Effector memory CD4-positive, alpha-beta T cell (primary cell): ENCODE measurements around the gene ATXN10.

Experiments
- DNase-seq, 3 donors: peaks; one replicate each; pipeline ENCODE4 v3.0.0-alpha.2; 2020
- H3K27ac ChIP-seq: 2 replicates; pipeline ENCODE4 v1.7.0; 2013; ENCODE audit warnings: mild to moderate bottlenecking, low read length, moderate library complexity; ENCODE audit not compliant: insufficient read depth, poor library complexity, severe bottlenecking
- H3K27me3 ChIP-seq: replicated peaks from 2 replicates; pipeline ENCODE4 v1.7.0; 2013; ENCODE audit warnings: mild to moderate bottlenecking, low read length; ENCODE audit not compliant: insufficient read depth, control insufficient read depth, poor library complexity, severe bottlenecking
- H3K36me3 ChIP-seq: 2 replicates; pipeline ENCODE4 v1.7.0; 2013; ENCODE audit warnings: mild to moderate bottlenecking, low read length, moderate library complexity; ENCODE audit not compliant: control insufficient read depth, insufficient read depth
- H3K4me1 ChIP-seq: 2 replicates; pipeline ENCODE4 v1.7.0; 2013; ENCODE audit warnings: low read length, mild to moderate bottlenecking; ENCODE audit not compliant: control insufficient read depth, insufficient read depth, poor library complexity, severe bottlenecking
- H3K4me3 ChIP-seq: 2 replicates; pipeline ENCODE4 v1.7.0; 2013; ENCODE audit warnings: low read length, low read depth, mild to moderate bottlenecking; ENCODE audit not compliant: insufficient read depth, poor library complexity, severe bottlenecking
- H3K9me3 ChIP-seq: 2 replicates; pipeline ENCODE4 v1.7.0; 2013; ENCODE audit warnings: mild to moderate bottlenecking, low read length, moderate library complexity; ENCODE audit not compliant: control insufficient read depth

Gene ATXN10

DNA sequence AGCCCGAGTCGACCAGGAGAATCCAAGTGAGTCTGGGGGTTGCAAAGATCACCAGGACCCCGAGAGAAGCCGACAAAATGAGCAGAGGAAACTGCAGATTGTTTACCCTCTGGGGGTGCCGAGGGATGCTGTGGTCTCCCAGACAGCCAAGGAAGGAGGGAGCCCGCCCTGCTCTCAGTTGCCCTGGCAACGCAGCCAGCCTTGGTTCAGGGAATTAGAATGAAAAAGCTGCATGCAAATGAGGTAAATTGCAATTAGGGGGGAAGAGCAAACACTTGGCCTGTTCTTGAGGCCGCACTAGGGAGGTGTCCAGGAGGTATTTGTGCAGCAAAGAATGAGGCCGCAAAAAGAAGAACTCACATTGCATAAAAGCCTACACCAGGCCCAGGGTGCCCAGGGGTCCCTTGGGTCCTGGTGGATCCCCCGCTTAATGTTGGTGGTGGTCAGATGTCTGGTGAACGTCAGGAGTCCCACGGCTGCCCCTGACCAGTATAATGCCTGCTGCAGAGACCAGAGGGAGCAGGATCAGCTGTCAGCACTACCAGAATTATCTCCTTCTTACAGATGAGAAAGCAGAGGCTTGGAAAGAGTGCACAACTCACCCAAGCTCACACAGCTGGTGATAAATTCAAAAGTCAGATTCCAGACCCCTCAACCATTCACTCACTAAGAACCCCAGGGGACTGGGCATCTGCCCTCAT lies 40.3 kb upstream of the ATXN10 start:
- Histone ChIP-seq H3K27ac (no peak overlapping the region), H3K27me3 (no peaks in the 10 kb centered on the region)

DNA sequence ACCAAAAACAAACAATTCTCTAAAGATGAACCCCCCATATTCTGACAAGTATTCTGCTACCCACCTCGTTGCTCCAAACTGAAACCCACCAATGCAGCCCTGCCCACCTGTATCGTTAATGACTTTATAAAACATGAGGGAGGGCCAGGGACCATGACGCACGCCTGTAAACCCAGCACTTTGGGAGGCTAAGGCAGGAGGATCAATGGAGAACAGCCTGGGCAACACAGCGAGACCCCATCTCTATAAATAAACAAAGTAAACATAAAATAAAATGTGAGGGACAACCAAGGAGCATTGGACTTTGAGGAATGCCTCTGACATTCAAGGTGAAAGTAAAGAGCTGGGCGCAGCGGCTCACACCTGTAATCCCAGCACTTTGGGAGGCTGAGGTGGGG lies 39.8 kb upstream of the ATXN10 start:
- no peaks in the 10 kb centered on the region for H3K4me1 ChIP-seq
- H3K9me3 ChIP-seq, result no peaks in the 10 kb centered on the region
- no peaks in the 10 kb centered on the region for H3K27me3 ChIP-seq
- H3K27ac ChIP-seq, result no peak overlapping the region
- no peak overlapping the region for H3K4me3 ChIP-seq
- H3K36me3 ChIP-seq, result no peaks in the 10 kb centered on the region
- DNase-seq, result no peak

More for the DNA sequence above, 40.3 kb upstream of the ATXN10 start:
- no peaks in the 10 kb centered on the region for H3K36me3 ChIP-seq
- H3K4me3 ChIP-seq, result no peak overlapping the region
- H3K9me3 ChIP-seq, result no peaks in the 10 kb centered on the region
- no peaks in the 10 kb centered on the region for H3K4me1 ChIP-seq
- no peak for DNase-seq

DNA sequence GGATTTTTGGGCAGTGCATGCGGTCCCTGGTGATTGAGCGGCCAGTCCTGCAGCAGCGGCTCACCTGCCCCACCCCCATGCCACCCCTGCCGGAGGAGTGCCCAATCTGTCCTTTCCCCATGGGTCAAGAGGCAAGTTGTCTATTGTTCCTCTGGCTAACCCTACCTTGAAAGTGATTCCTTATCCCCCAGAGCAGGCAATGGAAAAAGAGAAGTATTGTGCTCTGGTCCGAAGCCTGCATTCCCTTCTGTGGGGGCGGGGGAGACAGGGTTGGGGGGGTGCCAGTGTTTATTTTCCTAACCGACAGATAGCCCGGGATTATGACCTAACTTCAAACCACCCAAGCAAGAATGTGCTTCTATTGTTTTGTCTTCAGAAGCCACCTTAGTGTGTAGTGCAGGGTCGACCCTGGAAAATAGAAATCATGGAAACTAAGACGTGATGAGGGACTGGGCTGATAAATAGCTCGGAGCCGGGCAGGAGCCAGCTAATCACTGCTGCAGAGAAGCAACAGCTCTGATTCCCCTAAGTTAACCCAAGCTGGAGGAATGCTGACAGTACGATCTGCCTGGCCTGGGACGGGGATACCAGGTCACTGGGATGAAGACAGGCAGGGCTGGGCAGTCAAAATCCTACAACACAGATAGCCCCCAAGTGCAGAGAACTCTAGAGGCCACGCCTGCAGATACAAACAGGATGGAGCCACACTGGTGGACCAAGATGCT lies 38.7 kb upstream of the ATXN10 start:
- Histone ChIP-seq H3K4me1 (no peaks in the 10 kb centered on the region), H3K9me3 (no peaks in the 10 kb centered on the region), H3K4me3 (no peak overlapping the region), H3K36me3 (no peaks in the 10 kb centered on the region), H3K27ac (no peak overlapping the region), H3K27me3 (no peaks in the 10 kb centered on the region)
- no peak for DNase-seq

DNA sequence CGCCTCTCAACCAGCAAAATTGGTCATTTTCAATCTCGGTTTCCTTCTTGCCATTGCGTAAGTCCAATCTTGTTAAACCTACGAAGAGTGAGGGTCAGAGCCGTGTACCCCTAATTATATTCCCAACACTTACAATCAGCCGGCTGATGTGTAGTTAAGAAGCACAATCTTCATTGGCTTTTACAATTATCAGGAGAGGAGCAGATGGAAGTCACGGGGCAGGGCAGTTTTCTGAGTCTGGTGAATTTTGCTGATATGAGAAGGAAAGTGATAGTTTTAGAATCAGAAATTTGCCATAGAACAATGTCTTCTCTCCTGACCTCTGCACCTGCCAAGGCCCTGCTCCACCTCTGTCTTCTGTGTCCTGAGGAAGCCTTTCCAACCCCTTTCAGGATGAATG lies 35.0 kb upstream of the ATXN10 start:
- Histone ChIP-seq H3K9me3 (no peaks in the 10 kb centered on the region), H3K4me3 (no peak overlapping the region), H3K27ac (no peak overlapping the region), H3K27me3 (peaks cover 17% of the 10 kb centered on the region), H3K4me1 (no peaks in the 10 kb centered on the region), H3K36me3 (no peaks in the 10 kb centered on the region)
- DNase-seq, result no peak

DNA sequence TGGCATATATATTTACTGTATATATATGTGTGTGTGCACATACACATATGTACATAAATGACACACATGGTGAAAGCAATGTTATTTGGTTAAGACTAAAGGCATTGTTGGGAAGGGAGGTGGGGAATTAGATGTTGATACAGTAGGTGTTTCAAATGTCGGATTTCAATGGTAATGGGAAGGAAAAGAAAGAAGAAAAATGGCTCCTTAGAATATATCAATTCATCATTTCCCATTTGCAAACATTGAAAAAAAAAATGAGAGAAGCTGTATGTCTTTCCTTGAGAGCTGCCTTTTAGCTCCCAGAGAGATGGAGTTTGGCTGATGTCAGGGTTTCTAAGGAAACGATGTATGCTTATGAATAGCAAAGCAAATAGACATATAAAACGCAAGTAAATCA lies 33.4 kb upstream of the ATXN10 start:
- H3K27ac ChIP-seq, result no peak overlapping the region
- H3K4me1 ChIP-seq, result no peaks in the 10 kb centered on the region

DNA sequence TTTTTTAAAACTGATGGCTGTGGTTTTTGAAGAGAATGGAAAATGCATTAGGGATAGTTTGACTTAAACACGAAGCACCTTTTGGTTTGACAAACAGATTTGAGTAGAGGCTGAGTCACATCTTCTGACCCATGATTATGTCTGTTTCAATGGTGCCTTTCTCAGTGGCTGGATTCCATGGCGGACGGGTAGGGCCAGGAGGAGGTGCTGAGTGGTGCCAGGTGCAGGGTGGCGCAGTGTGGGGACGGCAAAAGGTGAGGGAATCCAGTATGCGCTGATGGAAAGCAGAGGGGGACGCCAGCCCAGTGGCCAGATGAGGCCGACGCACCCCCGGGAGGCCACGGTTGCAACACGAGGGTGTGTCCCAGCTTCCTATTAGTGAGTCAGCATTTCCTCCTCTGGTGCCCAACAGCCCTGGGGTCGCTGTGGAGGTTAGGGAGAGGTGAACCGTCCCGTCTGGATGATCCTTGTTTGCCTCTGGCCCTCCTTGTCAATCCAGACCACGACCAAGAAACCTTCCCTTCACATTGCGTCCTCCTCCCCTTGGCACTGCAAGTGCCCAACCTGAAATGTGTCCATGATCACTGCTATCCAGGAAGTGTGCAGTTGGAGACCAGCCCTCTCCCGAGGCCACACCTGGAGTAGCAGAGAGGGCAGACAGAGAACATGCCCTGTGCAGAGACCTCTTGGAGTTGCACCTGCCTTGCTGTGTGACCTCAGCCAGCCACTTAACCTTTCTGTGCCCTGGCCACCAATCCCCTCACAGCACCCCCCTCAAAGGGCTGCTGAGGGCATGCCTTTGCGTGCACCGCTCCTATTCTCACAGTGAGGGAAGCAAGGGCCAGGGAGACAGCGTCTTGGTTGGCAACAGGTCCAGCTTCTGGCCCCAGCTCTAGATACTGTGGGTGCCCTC lies 32.5 kb upstream of the ATXN10 start:
- Histone ChIP-seq H3K4me3 (no peak overlapping the region), H3K36me3 (no peaks in the 10 kb centered on the region), H3K9me3 (no peaks in the 10 kb centered on the region), H3K27ac (no peak overlapping the region), H3K4me1 (no peaks in the 10 kb centered on the region), H3K27me3 (peaks cover 17% of the 10 kb centered on the region)
- no peak for DNase-seq

More for the DNA sequence above, 33.4 kb upstream of the ATXN10 start:
- H3K27me3 ChIP-seq, result peaks cover 17% of the 10 kb centered on the region
- H3K4me3 ChIP-seq, result no peak overlapping the region
- H3K9me3 ChIP-seq, result no peaks in the 10 kb centered on the region
- H3K36me3 ChIP-seq, result no peaks in the 10 kb centered on the region
- no peak for DNase-seq

DNA sequence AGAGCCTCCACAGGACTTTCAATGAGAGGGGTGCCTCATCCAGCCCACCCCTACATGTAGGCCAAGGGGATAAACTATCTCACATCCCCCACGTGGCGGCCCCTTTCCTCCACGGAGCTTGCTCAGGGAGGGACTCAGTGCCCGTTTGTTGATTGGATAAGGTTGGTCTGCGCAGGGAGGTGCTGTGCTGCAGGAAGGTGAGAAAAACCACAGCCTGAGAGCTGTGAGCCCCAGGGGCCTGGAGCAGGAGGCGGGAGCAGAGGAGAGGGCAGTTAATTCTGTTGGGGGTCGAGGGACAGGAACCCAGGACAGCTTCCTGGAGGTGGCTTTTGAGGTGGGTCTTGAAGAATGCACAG lies 31.9 kb upstream of the ATXN10 start:
- DNase-seq, result no peak
- Histone ChIP-seq H3K27ac (no peak overlapping the region), H3K27me3 (peaks cover 19% of the 10 kb centered on the region), H3K4me3 (no peak overlapping the region), H3K9me3 (no peaks in the 10 kb centered on the region), H3K4me1 (no peaks in the 10 kb centered on the region), H3K36me3 (no peaks in the 10 kb centered on the region)

DNA sequence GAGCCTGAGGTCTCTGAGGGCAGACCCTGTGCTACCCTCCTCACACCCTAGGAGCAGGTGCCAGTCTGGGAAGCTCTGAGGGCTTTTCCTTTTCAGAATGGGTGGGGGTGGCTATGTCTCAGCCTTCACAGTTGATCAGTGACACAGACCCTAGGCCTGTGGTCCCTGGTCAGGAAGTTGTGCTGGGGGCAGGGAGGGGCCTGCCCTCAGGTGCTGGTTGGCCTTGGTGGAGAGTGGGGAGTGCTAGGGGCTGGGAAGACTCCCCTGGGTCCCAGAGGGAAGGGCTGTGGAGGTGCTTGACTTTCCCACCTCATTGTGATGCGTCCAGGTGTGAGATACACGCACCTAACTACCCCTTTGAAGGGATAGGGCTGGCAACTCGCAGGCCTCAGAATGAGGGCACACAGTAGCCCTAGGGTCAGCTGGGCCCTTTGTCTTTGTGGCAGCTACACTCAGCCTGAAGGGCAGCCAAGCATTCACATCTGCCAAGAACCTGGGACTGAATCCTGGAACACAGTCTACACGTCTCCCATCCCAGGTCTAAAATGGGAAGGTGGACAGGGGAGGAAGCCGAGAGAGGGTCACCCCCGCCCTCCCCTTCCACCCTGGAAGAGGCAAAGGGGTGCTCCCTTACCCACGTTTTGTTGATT lies 31.2 kb upstream of the ATXN10 start:
- H3K9me3 ChIP-seq, result no peaks in the 10 kb centered on the region
- H3K27ac ChIP-seq, result no peak overlapping the region
- DNase-seq, result no peak
- H3K4me1 ChIP-seq, result peaks cover 2% of the 10 kb centered on the region
- H3K4me3 ChIP-seq, result no peak overlapping the region
- no peaks in the 10 kb centered on the region for H3K36me3 ChIP-seq
- peaks cover 23% of the 10 kb centered on the region for H3K27me3 ChIP-seq

DNA sequence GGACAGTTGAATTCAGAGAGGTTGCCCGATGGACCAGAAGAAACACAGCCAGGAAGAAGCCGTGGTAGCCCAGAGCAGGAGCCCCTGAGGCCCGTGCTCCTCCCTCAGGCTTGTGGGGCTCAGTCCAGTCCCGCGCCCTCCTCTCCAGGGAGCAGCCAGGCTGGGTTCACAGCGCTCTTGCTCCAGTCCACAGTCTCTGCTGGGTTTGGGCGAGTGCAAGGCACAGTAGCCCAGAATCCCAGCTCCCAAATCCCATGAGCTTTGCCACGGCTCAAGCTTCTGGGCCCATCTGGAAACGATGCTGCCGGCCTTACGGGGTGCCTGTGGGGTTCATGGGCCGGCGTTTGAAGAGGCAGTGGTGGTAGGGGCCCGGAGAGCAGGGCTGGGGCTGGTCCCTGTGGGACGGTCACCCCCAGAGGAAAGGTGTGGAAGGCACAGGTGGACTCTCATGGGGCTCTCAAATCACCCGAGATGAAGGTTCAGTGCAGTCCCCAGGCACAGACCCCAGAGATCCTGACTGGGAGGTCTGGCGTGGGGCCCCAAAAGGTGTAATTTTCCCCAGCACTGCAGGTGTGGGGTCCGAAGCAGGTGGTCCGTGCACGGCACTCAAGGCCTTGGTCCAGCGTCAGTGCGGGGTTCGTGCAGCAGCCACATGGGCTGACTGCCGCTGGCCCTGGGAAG lies 30.6 kb upstream of the ATXN10 start:
- no peaks in the 10 kb centered on the region for H3K9me3 ChIP-seq
- no peak for DNase-seq
- peaks cover 24% of the 10 kb centered on the region for H3K27me3 ChIP-seq
- no peak overlapping the region for H3K27ac ChIP-seq
- H3K36me3 ChIP-seq, result no peaks in the 10 kb centered on the region
- peaks cover 7% of the 10 kb centered on the region for H3K4me1 ChIP-seq
- H3K4me3 ChIP-seq, result no peak overlapping the region
